HG03432 (cell line): Measurements from ENCODE around the gene ADGRD1.

Experiments
- ATAC-seq: cut with Tn5 transposase; IDR thresholded peaks from one replicate; pipeline ENCODE4 v1.9.1; 2021; ENCODE audit warnings: mild to moderate bottlenecking, moderate library complexity; ENCODE audit not compliant: unreplicated experiment

Gene ADGRD1

GRCh38 chr12:131142891-131143657, 189.4 kb downstream of the ADGRD1 start:
- ATAC-seq = no peak

DNA sequence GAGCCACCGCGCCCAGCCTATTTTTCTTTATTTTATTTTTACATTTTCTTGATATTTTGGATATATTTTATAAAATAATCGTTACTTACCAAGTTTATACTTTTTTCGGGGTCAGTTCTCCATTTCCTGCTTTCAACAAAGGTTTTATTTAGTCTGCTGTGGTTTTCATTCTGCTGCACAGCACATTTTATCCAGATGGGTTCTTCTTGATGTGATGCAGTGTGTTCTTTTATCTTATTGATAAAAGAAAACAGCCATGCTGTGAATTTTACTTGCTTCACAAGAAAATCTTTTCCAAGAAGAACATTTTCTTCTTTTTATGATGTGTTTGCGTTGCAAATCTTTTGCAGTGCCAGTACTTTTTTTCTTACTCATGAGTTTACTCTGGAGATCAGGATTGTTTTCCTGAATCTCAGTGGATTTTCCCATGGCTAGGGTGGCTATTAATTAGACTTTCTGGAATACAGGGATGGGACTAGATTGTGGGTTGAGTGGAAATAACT, 192.5 kb downstream of the ADGRD1 start:
- no peak for ATAC-seq

DNA sequence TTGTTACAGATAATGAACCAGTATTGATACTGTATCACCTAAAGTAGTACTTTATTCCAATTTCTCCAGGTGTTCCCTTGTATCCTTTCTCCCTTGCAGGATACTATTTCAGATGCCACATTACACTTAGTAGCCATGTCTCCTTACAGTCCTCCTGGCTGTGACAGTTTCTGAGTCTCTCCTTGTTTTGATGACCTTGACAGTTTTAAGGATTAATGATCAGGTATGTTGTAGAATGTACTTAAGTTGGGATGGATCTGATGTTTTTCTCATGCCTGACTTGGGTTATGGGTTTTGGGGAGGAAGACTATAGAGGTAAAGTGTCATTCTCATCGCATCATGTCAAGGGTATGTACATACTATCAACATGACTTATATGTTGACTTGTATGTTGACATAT, 193.6 kb downstream of the ADGRD1 start:
- no peak for ATAC-seq

GRCh38 chr12:131147894-131148293, 194.2 kb downstream of the ADGRD1 start:
- ATAC-seq = no peak

DNA sequence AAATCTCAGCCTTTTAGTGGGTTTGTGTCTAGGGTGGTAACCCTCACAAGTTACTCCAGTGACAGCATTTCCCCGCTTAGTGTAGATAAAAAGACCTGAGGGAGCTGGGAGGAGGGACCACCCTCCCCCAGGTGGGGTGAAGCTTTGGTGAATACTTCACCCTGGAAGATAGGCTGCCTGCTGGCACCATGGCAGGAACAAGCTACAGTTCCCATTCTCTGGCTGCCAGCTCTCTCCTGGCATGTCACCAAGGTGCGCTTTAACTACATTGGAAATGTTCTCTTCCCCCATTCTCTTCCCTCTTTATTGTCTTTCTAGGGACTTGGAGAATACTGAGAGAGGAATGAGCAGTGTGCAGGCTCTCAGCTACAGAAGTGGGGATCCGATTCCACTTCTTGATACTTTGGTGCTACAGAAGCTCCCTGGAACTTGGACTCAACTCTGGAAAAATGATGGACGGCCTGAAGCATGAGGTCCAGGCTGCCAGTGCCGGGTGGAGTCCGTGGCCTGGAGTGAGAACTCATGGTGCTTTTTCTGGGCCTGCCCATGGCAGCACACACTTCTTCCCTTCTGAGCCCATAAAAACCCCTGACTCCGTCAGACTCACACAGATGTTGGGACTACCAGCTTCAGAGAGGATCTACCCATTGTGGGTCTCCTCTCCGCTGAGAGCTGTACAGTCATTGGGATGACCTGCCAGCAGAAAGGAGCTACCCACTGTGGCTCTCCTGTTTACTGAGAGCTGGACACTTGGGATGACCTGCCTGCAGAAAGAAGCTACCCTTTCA, 198.0 kb downstream of the ADGRD1 start:
- ATAC-seq = no peak

- ATAC-seq = no peak
Measured at GRCh38 chr12:131152587-131152986, 198.9 kb downstream of the ADGRD1 start.

DNA sequence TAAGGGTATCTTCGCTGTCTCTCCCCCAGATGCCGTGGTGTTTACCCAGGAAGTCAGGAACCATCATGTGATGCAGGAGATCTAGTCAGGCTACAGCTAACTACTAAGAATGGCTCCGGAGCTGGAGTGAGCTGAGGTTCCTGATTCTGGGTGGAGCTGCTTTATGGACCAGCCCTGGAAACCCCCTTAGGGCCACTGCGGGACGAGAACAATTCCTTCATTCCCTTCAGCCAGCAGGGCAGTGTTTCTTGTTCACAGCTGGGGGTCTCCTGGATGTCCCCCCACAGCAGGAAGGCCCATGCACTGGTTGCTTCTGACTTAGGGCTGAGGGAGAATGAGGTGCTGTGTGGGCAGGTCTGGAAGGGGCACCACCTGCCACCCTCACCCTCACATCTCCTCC, 199.3 kb downstream of the ADGRD1 start:
- ATAC-seq = no peak

- ATAC-seq = no peak
Measured at GRCh38 chr12:131153956-131154355, 200.2 kb downstream of the ADGRD1 start.

DNA sequence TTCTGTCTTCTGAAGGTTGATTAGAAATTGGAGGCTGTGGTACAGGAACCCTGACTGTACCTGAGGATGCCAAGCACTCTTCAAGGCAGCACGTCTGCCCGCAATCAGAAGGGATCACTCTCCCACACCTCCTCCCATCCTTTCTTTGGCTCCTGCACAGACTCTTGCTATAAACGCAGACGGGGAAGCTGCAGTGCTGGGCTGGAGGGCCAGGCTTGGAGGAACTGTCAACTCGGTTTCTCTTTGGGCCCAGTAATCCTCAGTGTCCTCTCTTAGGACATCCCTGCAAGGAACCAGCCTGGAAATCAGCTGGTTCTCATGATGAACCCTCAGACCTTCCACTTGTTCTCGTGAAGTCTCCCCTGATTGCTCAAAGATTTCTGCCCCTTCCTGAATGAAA, 201.4 kb downstream of the ADGRD1 start:
- ATAC-seq = no peak

- ATAC-seq = no peak
Measured at GRCh38 chr12:131157743-131158142, 204.0 kb downstream of the ADGRD1 start.

DNA sequence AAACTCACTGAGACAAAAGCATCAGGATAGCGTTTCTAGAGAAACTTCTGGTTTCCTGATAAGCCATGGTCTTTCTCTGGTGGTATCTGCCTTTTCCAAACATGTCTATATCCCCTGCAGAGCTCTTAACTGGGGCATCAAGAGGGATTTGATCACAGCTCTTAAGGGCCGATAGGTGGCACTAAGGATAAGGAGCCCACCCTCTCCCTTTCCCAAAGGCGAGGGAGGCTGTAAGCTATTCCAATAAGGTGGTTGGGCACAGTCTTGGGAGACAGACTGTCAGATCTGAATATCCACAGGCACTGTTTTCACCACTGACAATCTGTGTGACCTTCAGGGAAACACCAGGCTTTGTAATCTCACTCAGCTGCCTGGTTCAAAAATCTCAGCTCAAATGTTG, 206.0 kb downstream of the ADGRD1 start:
- no peak for ATAC-seq

DNA sequence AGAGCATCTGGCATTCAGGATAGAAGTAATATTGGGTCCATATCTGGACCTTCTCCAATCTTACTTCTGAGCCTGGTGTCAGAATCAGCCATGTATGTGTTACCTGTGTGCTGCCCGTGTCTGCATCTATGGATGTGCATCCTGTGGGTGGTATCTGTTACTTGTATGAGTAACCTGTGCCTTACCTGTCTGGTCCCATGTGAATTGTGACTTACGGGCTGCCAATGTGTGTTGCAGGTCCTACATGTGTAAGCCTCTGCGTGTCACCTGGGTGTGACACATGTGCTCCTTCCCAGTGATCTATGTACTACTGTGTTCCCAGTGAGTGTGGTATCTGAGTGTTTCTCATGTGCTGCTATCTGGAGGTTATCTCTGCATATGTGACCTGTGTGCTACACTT, 208.4 kb downstream of the ADGRD1 start:
- ATAC-seq = no peak

DNA sequence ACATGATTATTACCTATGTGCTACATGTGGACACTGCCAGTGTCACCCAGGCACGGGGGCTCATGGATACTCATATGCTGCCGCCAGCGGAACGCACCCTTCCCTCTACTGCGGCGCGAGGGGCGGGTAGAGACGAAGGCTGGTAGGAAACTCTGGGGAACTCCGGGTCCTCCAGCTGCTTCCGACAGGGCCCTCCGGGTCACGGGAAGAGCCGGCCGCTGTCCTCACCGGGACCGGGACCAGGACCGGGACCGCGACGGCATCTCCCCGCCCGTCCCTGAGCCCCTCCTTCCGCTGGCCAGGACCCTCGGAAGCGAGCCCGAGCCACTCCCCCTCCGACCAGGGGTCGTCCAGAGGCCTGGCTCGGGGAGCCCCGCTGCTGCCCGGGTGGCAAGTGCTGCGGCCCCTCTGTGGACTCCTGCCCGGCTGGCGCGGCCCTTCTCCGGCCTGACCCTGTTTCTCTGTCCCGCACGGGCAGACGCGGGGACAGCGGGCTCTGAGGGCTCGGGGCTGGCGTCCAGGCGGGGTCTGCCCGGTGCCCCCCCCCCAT, 209.6 kb downstream of the ADGRD1 start:
- ATAC-seq = no peak

- ATAC-seq = no peak
Measured at GRCh38 chr12:131164096-131164872, 210.6 kb downstream of the ADGRD1 start.

- no peak for ATAC-seq
Measured at GRCh38 chr12:131166717-131167116, 213.0 kb downstream of the ADGRD1 start.

GRCh38 chr12:131167334-131167733, 213.6 kb downstream of the ADGRD1 start:
- no peak for ATAC-seq

DNA sequence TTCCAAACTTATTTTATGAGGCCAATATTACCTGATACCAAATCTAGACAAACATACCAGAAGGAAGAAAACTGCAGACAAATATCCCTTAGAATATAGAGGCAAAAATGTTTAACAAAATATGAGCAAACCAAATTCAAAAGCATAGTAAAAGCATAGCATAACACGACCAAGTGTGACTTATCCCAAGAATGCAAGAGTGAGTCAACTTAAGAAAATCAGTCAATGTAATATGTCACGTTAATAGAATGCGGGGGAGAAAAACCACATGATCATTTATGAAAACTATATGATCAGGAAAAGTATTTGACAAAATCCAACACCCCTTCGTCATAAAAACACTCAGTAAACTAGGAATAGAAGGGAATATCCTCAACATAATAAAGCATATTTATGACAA, 217.3 kb downstream of the ADGRD1 start:
- no peak for ATAC-seq

DNA sequence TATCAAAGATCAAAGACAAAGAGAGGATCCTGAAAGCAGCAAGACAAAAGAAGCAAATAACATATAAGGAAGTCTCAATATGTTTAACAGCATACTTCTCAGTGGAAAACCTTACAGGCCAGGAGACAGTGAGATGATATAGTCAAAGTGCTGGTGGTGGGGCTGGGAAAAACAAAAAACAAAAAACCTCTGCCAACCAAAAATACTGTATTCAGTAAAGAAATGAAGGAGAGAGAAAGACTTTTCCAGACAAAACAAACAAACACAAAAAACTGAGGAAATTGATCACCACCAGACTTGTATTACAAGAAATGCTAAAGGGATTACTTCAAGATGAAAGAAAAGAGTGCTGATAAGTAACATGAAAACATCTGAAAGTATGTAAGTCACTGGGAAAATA, 221.2 kb downstream of the ADGRD1 start:
- ATAC-seq = no peak

DNA sequence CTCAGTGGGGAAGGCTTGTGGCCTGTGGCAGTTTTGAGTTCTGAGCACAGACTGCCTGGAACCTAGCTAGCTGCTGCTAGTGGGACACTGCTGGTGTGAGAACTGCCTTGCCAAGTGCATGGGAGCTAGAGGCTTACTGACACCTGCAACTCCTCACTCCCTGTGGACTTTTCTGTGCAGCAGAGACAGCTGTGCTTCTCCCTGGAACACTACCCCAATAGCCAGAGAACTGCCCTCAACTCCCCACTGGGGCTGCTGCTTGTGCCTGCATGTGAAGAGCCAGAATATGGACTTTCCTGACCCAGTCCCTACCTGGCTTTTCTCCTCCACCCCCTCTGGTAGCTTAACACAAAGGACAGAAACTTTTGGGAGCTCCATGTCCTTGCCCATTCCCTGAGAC, 222.6 kb downstream of the ADGRD1 start:
- no peak for ATAC-seq

DNA sequence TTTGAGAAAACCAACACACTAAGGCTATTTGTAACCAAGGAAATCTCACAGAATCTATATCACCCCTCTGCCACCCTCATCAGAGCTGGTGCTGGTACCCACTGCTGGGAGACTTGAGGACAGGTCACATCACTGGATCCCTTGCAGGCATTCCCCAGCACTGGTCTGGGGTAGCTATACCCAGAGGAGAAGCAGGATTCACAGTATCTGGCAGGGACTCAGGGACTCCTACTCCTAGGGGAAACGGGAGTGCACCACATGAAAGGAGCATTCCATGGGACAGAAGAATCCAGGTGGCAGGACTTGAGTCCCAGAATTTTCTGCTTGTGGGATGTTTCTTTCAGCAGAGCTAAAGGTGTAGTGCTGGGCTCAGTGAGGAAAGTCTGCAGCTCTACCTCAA, 223.2 kb downstream of the ADGRD1 start:
- no peak for ATAC-seq

DNA sequence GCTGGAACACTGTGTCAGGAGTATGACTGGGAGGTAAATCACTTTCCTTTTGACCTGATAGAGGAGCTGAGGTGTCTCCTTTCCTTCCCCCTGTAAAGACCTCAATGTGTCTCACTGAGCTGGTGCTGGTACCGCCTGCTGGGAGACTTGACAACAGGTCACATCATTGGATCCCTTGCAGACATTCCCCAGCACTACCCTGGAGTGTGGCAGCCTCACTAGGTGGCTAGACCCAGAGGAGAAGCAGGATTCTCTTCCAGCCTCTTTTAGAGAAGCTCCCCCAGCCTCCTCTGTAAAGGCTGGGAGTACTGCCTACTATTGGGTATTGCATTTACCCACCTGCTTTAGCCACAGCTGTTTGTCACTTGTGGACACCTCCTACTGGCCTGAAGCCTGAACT, 223.9 kb downstream of the ADGRD1 start:
- no peak for ATAC-seq
